ENCODE measurements around the gene FAM161A.
"Not testable (repeated sequence)": the region's sequence is repeated elsewhere in the genome, so short reads cannot be mapped to it uniquely, and the experiment has no call there.

The FAM161A gene

GRCh38 chr2:61876400-61876799, 22.5 kb upstream of the FAM161A start:
- TF ChIP-seq POLR2AphosphoS5 (IDR thresholded peaks at IDR 0.05; ENCODE audit: low read depth) (no peak), CTCF (IDR thresholded peaks at IDR 0.05; ENCODE audit: insufficient read depth, low read length) (no peak), GABPA (IDR thresholded peaks at IDR 0.05; ENCODE audit: low read depth) (no peak), SPI1 (IDR thresholded peaks at IDR 0.05; ENCODE audit: borderline replicate concordance, low read depth) (no peak), REST (IDR thresholded peaks at IDR 0.05; ENCODE audit: insufficient replicate concordance, low read depth) (no peak)
- Histone ChIP-seq H3K4me3 (replicated peaks; ENCODE audit: insufficient read depth, low read length) (no peak overlapping the region), H3K27ac (replicated peaks) (no peak overlapping the region), H3K27me3 (ENCODE audit: insufficient read depth, poor library complexity, severe bottlenecking) (no peaks in the 10 kb centered on the region)
- no peak for DNase-seq (ENCODE audit: low read depth in 1 of 2, low spot score in 1 of 2)

GRCh38 chr2:61866482-61867089, 12.7 kb upstream of the FAM161A start:
- not testable (repeated sequence) for H3K27ac ChIP-seq (replicated peaks); H3K4me3 ChIP-seq (replicated peaks; ENCODE audit: insufficient read depth, low read length); DNase-seq (ENCODE audit: low read depth in 1 of 2, low spot score in 1 of 2); H3K27me3 ChIP-seq (ENCODE audit: insufficient read depth, poor library complexity, severe bottlenecking)
- peak; percentile 37; the same call in 1 of the 2 replicates for TF ChIP-seq POLR2AphosphoS5 (IDR thresholded peaks at IDR 0.05; ENCODE audit: low read depth)

GRCh38 chr2:61862085-61862484, 8.2 kb upstream of the FAM161A start:
- H3K4me3 ChIP-seq (replicated peaks; ENCODE audit: insufficient read depth, low read length), result no peak overlapping the region
- DNase-seq (ENCODE audit: low read depth in 1 of 2, low spot score in 1 of 2), result no peak
- H3K27me3 ChIP-seq (ENCODE audit: insufficient read depth, poor library complexity, severe bottlenecking), result no peaks in the 10 kb centered on the region
- TF ChIP-seq REST (IDR thresholded peaks at IDR 0.05; ENCODE audit: insufficient replicate concordance, low read depth) (no peak), POLR2AphosphoS5 (IDR thresholded peaks at IDR 0.05; ENCODE audit: low read depth) (no peak), GABPA (IDR thresholded peaks at IDR 0.05; ENCODE audit: low read depth) (no peak), CTCF (IDR thresholded peaks at IDR 0.05; ENCODE audit: insufficient read depth, low read length) (no peak), SPI1 (IDR thresholded peaks at IDR 0.05; ENCODE audit: borderline replicate concordance, low read depth) (no peak)
- no peak overlapping the region for H3K27ac ChIP-seq (replicated peaks)

GRCh38 chr2:61857224-61857623, 3.4 kb upstream of the FAM161A start:
- no peaks in the 10 kb centered on the region for H3K27me3 ChIP-seq (ENCODE audit: insufficient read depth, poor library complexity, severe bottlenecking)
- no peak overlapping the region for H3K4me3 ChIP-seq (replicated peaks; ENCODE audit: insufficient read depth, low read length)
- no peak for DNase-seq (ENCODE audit: low read depth in 1 of 2, low spot score in 1 of 2)
- no peak overlapping the region for H3K27ac ChIP-seq (replicated peaks)
- TF ChIP-seq SPI1 (IDR thresholded peaks at IDR 0.05; ENCODE audit: borderline replicate concordance, low read depth), result no peak
- no peak for TF ChIP-seq REST (IDR thresholded peaks at IDR 0.05; ENCODE audit: insufficient replicate concordance, low read depth)
- no peak for TF ChIP-seq GABPA (IDR thresholded peaks at IDR 0.05; ENCODE audit: low read depth)
- no peak for TF ChIP-seq POLR2AphosphoS5 (IDR thresholded peaks at IDR 0.05; ENCODE audit: low read depth)
- TF ChIP-seq CTCF (IDR thresholded peaks at IDR 0.05; ENCODE audit: insufficient read depth, low read length), result no peak
